GM20000 (cell line): Measurements from ENCODE around the gene UNC13D.

Source experiments
- DNase-seq: peaks from one replicate; pipeline ENCODE4 v3.0.0; 2012; ENCODE audit warnings: low spot score
- CTCF ChIP-seq: IDR thresholded peaks from 2 replicates; pipeline ENCODE4 v1.5.1; 2012; ENCODE audit warnings: mild to moderate bottlenecking, control low read depth; ENCODE audit errors: extremely low read depth, missing control alignments

The UNC13D gene

GRCh38 chr17:75837899-75838298 lies 6.3 kb downstream of the UNC13D start:
- TF ChIP-seq CTCF = no peak
- DNase-seq = no peak

GRCh38 chr17:75836605-75837004 lies 7.6 kb downstream of the UNC13D start:
- TF ChIP-seq CTCF = no peak
- no peak for DNase-seq

- no peak for DNase-seq
- TF ChIP-seq CTCF = no peak
These were observed 8.6 kb downstream of the UNC13D start for GRCh38 chr17:75835654-75835987.

- no peak for TF ChIP-seq CTCF
- peak; percentile 25 for DNase-seq
These were observed 9.1 kb downstream of the UNC13D start for GRCh38 chr17:75834928-75835653.

- TF ChIP-seq CTCF = no peak
- DNase-seq = peak; percentile 27
These were observed 9.8 kb downstream of the UNC13D start for GRCh38 chr17:75834279-75834920.

- DNase-seq = peak; percentile 49
- no peak for TF ChIP-seq CTCF
These were observed 11.4 kb downstream of the UNC13D start for GRCh38 chr17:75832652-75833400.

GRCh38 chr17:75832164-75832651 lies 12.0 kb downstream of the UNC13D start:
- no peak for TF ChIP-seq CTCF
- DNase-seq = peak; percentile 36
